HG03108 (cell line): ENCODE data around the gene CST1.
"Not testable (repeated sequence)": the region's sequence is repeated elsewhere in the genome, so short reads cannot be mapped to it uniquely, and the experiment has no call there.

Experiments used
- ATAC-seq: cut with Tn5 transposase; IDR thresholded peaks from one replicate; pipeline ENCODE4 v1.9.1; 2021; ENCODE audit warnings: moderate library complexity; ENCODE audit not compliant: unreplicated experiment

Gene CST1

GRCh38 chr20:23711778-23712177 is 39.0 kb downstream of the CST1 start:
- ATAC-seq = not testable (repeated sequence)

GRCh38 chr20:23710771-23711170 is 40.0 kb downstream of the CST1 start:
- no peak for ATAC-seq

- ATAC-seq = no peak
These were observed 44.8 kb downstream of the CST1 start for GRCh38 chr20:23705895-23706294.

- no peak for ATAC-seq
These were observed 48.7 kb downstream of the CST1 start for GRCh38 chr20:23702021-23702420.

GRCh38 chr20:23700931-23701330 is 49.8 kb downstream of the CST1 start:
- ATAC-seq = no peak

- ATAC-seq = no peak
These were observed 52.8 kb downstream of the CST1 start for GRCh38 chr20:23697947-23698346.
